A673 (cell line): ENCODE results near the gene GRIP1. TPM values are rescaled to one million over a fixed set of nuclear protein-coding genes. Genes with fewer than 3 reads are reported as not detected.

Experiments used
- BruUV-seq: library from RNA; stranded (reverse); fragments of 400-500 nt; replicated peaks from 2 replicates; lab custom pipeline; 2021; lab: Mats Ljungman, UMichigan
- CTCF ChIA-PET: fragments of 300-600 bp; sonication (Branson Sonifier 250); formaldehyde crosslinking; loops from one replicate; lab custom pipeline; 2022; ENCODE audit warnings: antibody characterized with exemption; lab: Charles Lee
- POLR2A ChIA-PET: fragments of 300-600 bp; sonication (Branson Sonifier 250); formaldehyde crosslinking; loops from one replicate; lab custom pipeline; 2022; ENCODE audit warnings: antibody characterized with exemption; ENCODE audit not compliant: low non-redundant PET; lab: Charles Lee
- DNase-seq: peaks from one replicate; pipeline ENCODE4 v3.0.0-alpha.2; 2015; ENCODE audit warnings: low spot score
- H3K27ac ChIP-seq: fragments of 200-600 bp; sonication (generic); 2 replicates; pipeline ENCODE4 v1.5.1; 2016; ENCODE audit warnings: mixed run types, low read depth, mild to moderate bottlenecking, mixed read lengths, antibody characterized with exemption, low read length; ENCODE audit not compliant: poor library complexity, severe bottlenecking
- H3K27me3 ChIP-seq: fragments of 200-600 bp; sonication (generic); replicated peaks from 2 replicates; pipeline ENCODE4 v1.6.1; 2017; ENCODE audit warnings: mixed run types, low read depth, mild to moderate bottlenecking, mixed read lengths, antibody characterized with exemption, low read length; ENCODE audit not compliant: insufficient read depth, poor library complexity
- H3K36me3 ChIP-seq: fragments of 200-600 bp; sonication (generic); 2 replicates; pipeline ENCODE4 v1.6.1; 2016; ENCODE audit warnings: mixed run types, mild to moderate bottlenecking, mixed read lengths, antibody characterized with exemption, low read length; ENCODE audit not compliant: insufficient read depth, poor library complexity, severe bottlenecking
- H3K4me1 ChIP-seq: fragments of 200-600 bp; sonication (generic); 2 replicates; pipeline ENCODE4 v1.6.1; 2017; ENCODE audit warnings: mixed run types, mild to moderate bottlenecking, mixed read lengths, antibody characterized with exemption, low read length; ENCODE audit not compliant: insufficient read depth, poor library complexity, severe bottlenecking
- H3K4me3 ChIP-seq: fragments of 200-600 bp; sonication (generic); 2 replicates; pipeline ENCODE4 v1.5.1; 2016; ENCODE audit warnings: low read depth, mixed run types, mild to moderate bottlenecking, mixed read lengths, low read length; ENCODE audit not compliant: poor library complexity, severe bottlenecking
- H3K9me3 ChIP-seq: fragments of 200-600 bp; sonication (generic); 2 replicates; pipeline ENCODE4 v1.6.1; 2016; ENCODE audit warnings: mixed run types, low read depth, mild to moderate bottlenecking, mixed read lengths, antibody characterized with exemption, low read length; ENCODE audit not compliant: poor library complexity, severe bottlenecking
- EZH2 ChIP-seq: fragments of 200-600 bp; sonication (generic); IDR thresholded peaks from 2 replicates; pipeline ENCODE4 v1.6.1; 2017; ENCODE audit warnings: borderline replicate concordance, low read depth, mild to moderate bottlenecking, mixed read lengths, antibody characterized with exemption, low read length; ENCODE audit not compliant: poor library complexity, severe bottlenecking
- intact Hi-C: fragments of 100-400 bp; cut with micrococcal nuclease; formaldehyde crosslinking; loops from one replicate; pipeline ENCODE4 v1.10.0; 2022; ENCODE audit not compliant: unreplicated experiment
- total RNA-seq: library from RNA; stranded (reverse); gene quantifications from 2 replicates; pipeline ENCODE4 v1.2.3, GENCODE V29; 2021
- TF ChIP-seq, protein P1 (sequence below): fragments of 300-800, 200-600 bp; sonication (generic); conservative IDR thresholded peaks from 2 replicates; pipeline ENCODE4 v1.5.1; 2017; ENCODE audit warnings: low read depth, mild to moderate bottlenecking, antibody characterized with exemption, low read length, moderate library complexity, mixed read lengths

GRIP1 gene
- total RNA-seq, 1 experiment from 2014 or later = 3.6 TPM

DNA sequence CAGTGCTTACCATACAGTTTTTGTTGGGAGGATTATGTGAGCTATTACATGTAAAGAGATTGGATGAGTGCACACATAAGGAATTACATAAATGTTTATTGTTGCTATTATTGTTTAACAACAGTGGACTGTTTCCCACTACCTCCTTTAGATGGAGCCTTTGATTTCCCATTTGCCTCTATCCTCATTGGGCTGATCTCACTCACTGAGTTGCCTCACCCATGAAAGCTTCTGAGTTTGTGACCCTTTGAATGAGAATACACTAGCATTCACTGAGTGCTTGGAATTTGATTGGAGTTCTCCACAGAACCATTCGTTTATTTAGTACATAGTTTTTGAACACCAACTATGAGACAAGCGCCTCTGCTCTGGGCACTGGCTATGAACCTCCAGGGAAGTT lies 255.6 kb downstream of the GRIP1 start:
- no peak for DNase-seq
- Histone ChIP-seq H3K27ac (no peak overlapping the region), H3K9me3 (no peaks in the 10 kb centered on the region), H3K4me3 (no peak overlapping the region), H3K27me3 (peaks cover 14% of the 10 kb centered on the region), H3K36me3 (no peaks in the 10 kb centered on the region), H3K4me1 (no peaks in the 10 kb centered on the region)
- TF ChIP-seq EZH2 = no peak
- BruUV-seq = no TSS peak
- CTCF ChIA-PET = no interaction called here
- intact Hi-C loops = loop anchor here (10.0 kb wide), 1 partner anchor 272 kb away; no protein-coding TSS in a partner anchor
- POLR2A ChIA-PET = no interaction called here

DNA sequence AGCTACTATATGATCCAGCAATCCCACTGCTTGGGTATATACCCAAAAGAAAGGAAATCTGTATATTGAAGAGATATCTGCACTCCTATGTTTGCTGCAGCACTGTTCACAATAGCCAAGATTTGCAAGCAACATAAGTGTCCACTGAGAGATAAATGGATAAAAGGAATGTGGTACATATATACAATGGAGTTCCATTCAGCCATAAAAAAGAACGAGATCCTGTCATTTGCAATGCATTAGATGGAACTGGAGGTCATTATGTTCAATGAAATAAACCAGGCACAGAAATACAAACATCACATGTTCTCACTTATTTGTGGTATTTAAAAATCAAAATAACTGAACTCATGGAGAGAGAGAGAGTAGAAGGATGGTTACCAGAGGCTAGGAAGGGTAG lies 260.0 kb downstream of the GRIP1 start:
- no peak for TF ChIP-seq EZH2
- TF ChIP-seq, protein P1, sequence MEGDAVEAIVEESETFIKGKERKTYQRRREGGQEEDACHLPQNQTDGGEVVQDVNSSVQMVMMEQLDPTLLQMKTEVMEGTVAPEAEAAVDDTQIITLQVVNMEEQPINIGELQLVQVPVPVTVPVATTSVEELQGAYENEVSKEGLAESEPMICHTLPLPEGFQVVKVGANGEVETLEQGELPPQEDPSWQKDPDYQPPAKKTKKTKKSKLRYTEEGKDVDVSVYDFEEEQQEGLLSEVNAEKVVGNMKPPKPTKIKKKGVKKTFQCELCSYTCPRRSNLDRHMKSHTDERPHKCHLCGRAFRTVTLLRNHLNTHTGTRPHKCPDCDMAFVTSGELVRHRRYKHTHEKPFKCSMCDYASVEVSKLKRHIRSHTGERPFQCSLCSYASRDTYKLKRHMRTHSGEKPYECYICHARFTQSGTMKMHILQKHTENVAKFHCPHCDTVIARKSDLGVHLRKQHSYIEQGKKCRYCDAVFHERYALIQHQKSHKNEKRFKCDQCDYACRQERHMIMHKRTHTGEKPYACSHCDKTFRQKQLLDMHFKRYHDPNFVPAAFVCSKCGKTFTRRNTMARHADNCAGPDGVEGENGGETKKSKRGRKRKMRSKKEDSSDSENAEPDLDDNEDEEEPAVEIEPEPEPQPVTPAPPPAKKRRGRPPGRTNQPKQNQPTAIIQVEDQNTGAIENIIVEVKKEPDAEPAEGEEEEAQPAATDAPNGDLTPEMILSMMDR = no peak
- Histone ChIP-seq H3K27ac (no peak overlapping the region), H3K36me3 (no peaks in the 10 kb centered on the region), H3K4me1 (no peaks in the 10 kb centered on the region), H3K9me3 (no peaks in the 10 kb centered on the region), H3K4me3 (no peak overlapping the region), H3K27me3 (peaks cover 27% of the 10 kb centered on the region)
- DNase-seq = no peak
- no TSS peak for BruUV-seq
- ChIA-PET CTCF (no interaction called here), POLR2A (no interaction called here)
- intact Hi-C loops = no loop called here

GRCh38 chr12:66417217-66417616 lies 261.7 kb downstream of the GRIP1 start:
- intact Hi-C loops = no loop called here
- no peaks in the 10 kb centered on the region for H3K4me1 ChIP-seq
- CTCF ChIA-PET = no interaction called here
- no peak overlapping the region for H3K27ac ChIP-seq
- TF ChIP-seq, protein P1 = no peak
- TF ChIP-seq EZH2 = no peak
- no peaks in the 10 kb centered on the region for H3K9me3 ChIP-seq
- POLR2A ChIA-PET = no interaction called here
- no TSS peak for BruUV-seq
- H3K27me3 ChIP-seq = peaks cover 27% of the 10 kb centered on the region
- DNase-seq = no peak
- no peaks in the 10 kb centered on the region for H3K36me3 ChIP-seq
- no peak overlapping the region for H3K4me3 ChIP-seq

GRCh38 chr12:66409195-66409871 lies 269.5 kb downstream of the GRIP1 start:
- TF ChIP-seq EZH2 = no peak
- TF ChIP-seq, protein P1 = peak; percentile 77
- intact Hi-C loops = loop anchor here (2.0 to 5.0 kb wide), 4 partner anchors 57 to 1517 kb away; no protein-coding TSS in a partner anchor
- no peak overlapping the region for H3K27ac ChIP-seq
- no peaks in the 10 kb centered on the region for H3K4me1 ChIP-seq
- H3K27me3 ChIP-seq = peaks cover 6% of the 10 kb centered on the region
- BruUV-seq = no TSS peak
- ChIA-PET POLR2A (no interaction called here), CTCF (interaction anchor here (1.0 kb wide), 1 partner anchor 264 kb away, joined by 3 read pairs; no protein-coding TSS in a partner anchor)
- no peaks in the 10 kb centered on the region for H3K36me3 ChIP-seq
- no peak overlapping the region for H3K4me3 ChIP-seq
- DNase-seq = peak; percentile 77
- no peaks in the 10 kb centered on the region for H3K9me3 ChIP-seq
